Glomerular visceral epithelial cell (primary cell): ENCODE results near the gene TTC1.

Experiments used
- DNase-seq: peaks from one replicate; pipeline ENCODE4 v3.0.0-alpha.2; 2016; ENCODE audit errors: extremely low spot score

Gene TTC1

DNA sequence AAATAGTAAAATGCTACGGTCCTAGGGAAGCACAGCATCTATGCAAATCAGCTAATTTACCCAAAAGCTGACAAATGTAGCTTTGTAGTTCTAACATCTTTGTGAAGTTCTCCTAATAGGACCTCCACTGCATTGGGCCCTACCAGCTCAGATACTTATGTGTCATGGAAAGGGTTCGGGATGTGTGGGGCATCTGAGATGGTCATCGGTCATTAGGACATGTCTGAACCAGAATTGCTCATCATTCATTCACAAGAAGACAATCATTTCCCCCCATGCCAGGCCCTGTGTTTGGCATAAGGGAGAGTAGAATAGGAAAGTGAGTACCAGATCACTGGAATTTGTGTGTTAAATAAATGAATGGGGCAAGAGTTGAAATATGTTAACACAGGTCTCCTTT, 74.6 kb downstream of the TTC1 start:
- DNase-seq: peak; percentile 78

DNA sequence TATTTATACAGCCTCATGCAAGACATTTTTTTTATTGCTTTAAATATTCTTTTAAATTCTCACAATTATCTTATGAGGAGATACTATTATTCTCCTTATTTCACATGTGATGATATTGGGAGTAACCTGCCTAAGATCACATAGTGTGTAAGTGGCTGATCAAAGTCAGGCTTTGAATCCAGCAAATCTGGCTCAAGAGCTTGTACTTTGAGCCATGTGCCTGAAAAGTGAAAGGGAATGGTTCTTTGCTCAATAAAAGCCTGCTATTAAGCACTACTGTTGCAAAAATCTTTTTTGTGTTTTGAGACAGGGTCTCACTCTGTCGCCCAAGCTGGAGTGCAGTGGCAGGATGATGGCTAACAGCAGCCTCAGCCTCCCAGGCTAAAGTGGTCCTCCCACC, 75.2 kb downstream of the TTC1 start:
- DNase-seq: no peak

- no peak for DNase-seq
These were observed 78.3 kb downstream of the TTC1 start for GRCh38 chr5:160087199-160087598.

DNA sequence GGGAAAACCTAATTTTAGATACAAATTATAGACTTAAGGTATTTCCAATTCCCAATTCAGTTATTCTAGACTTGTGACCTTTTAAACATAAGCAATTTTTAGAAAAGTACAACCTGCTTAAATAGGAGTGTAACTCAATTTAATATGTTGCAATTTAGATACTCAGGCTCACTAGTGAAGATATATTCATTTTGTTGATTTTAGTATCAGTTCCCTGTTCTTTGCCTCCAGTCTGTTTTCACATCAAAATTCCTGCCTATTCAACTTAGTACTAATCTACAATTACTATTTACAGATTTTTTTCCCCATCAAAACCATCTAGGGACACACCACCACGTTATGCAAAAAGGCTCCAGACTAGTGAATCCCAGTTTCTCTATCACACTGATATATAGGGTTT, 79.9 kb downstream of the TTC1 start:
- DNase-seq: no peak

DNA sequence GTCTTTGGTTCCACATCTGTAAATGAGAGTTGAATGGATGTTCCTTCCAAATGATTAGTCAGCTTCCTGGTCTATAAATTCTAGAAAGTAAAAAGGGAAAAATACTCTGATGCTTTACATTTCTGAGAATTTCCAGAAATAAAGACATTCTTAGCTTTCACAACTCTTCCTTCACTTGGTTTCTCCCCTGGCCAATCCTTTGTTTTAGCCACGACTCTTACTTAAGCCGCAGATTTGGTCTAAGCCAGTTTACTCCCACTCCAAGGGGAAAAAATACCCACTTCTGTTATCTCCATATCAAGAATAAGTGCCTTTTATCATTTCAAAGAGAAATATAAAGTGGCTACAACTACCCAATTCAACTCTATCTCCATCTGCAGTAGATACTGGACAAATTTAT, 80.6 kb downstream of the TTC1 start:
- DNase-seq: no peak

- DNase-seq: no peak
These were observed 81.1 kb downstream of the TTC1 start for GRCh38 chr5:160090059-160090458.

DNA sequence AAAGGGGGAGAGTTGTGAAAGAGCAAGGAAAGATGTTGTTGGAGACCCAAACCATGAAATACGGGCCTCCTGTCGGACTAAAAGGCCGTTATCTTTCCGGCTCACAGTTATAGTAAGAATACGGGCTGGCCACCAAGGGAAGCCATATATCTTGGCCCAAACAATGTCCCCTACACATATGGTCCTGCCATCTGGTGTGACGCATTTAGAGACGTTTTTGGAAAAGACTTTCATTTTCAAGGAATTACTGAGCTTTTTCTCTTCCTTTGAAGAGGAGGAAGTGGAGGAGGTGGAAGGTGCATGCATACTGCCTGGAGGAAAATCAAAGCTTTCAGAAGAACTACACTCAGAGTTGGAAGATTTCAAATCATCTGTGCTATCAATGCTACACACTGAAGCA, 83.6 kb downstream of the TTC1 start:
- DNase-seq: no peak

- no peak for DNase-seq
These were observed 84.2 kb downstream of the TTC1 start for GRCh38 chr5:160092960-160093707.

GRCh38 chr5:160096178-160096577, 87.2 kb downstream of the TTC1 start:
- no peak for DNase-seq

- DNase-seq: no peak
These were observed 89.1 kb downstream of the TTC1 start for GRCh38 chr5:160097991-160098390.

- no peak for DNase-seq
These were observed 96.9 kb downstream of the TTC1 start for GRCh38 chr5:160105686-160106360.

DNA sequence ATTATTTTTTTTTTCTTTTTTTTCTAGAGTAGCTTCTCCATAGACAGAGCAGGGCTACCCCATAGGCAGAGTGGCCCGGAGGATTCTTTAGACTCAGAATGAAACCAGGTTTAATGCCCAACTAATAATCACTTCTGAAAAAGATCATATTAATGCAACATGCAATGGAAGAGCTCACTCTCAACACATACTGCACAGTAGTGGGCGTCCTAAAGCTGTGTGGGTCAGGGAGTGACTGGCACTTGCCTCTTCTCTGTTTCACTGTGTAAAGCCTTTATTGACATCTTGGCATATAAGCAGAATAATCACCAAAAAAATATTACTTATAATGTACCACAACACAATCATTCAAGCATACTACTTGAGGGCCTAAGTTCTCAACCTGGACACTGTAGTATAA, 99.2 kb downstream of the TTC1 start:
- DNase-seq: no peak
